WTC11 (cell line): ENCODE data around the gene RBMS1. TPM values are rescaled to one million over a fixed set of nuclear protein-coding genes. Genes with fewer than 3 reads are reported as not detected.

ENCODE experiments used
- ATAC-seq: fragments of 200-7000 bp; cut with Tn5 transposase; 2 replicates; pipeline ENCODE4 v1.10.0; 2021; ENCODE audit warnings: mild to moderate bottlenecking, moderate library complexity
- CTCF ChIA-PET: fragments of 300-600 bp; sonication (Branson Sonifier 250); formaldehyde crosslinking; loops from one replicate; lab custom pipeline; 2021; ENCODE audit warnings: antibody characterized with exemption; lab: Charles Lee
- POLR2A ChIA-PET: fragments of 350-600 bp; sonication (Branson Sonifier 250); formaldehyde crosslinking; loops from one replicate; lab custom pipeline; 2021; ENCODE audit warnings: antibody characterized with exemption; lab: Charles Lee
- DNase-seq: peaks from one replicate; pipeline ENCODE4 v3.0.0; 2021; ENCODE audit warnings: low spot score
- H3K27ac Mint-ChIP-seq: 2 replicates; pipeline ENCODE4 v1.8.0; 2021; ENCODE audit warnings: mixed read lengths
- H3K27me3 Mint-ChIP-seq: 2 replicates; pipeline ENCODE4 v1.8.0; 2021; ENCODE audit warnings: low read depth, mild to moderate bottlenecking, moderate library complexity, mixed read lengths
- H3K36me3 Mint-ChIP-seq: 2 replicates; pipeline ENCODE4 v1.8.0; 2021; ENCODE audit warnings: mixed read lengths
- H3K4me1 Mint-ChIP-seq: 2 replicates; pipeline ENCODE4 v1.8.0; 2022; ENCODE audit warnings: mixed read lengths
- H3K4me3 Mint-ChIP-seq: 2 replicates; pipeline ENCODE4 v1.8.0; 2021; ENCODE audit warnings: mild to moderate bottlenecking, moderate library complexity, mixed read lengths
- H3K9me3 Mint-ChIP-seq: 2 replicates; pipeline ENCODE4 v1.8.0; 2021; ENCODE audit warnings: mixed read lengths
- AFF4 ChIP-seq: sonication (generic); formaldehyde crosslinking; IDR thresholded peaks from 2 replicates; pipeline ENCODE4 v1.8.1; 2023; ENCODE audit warnings: mild to moderate bottlenecking, missing genetic modification reagents, borderline replicate concordance
- ARID4B ChIP-seq: sonication (generic); formaldehyde crosslinking; IDR thresholded peaks from 2 replicates; pipeline ENCODE4 v1.8.0; 2023; ENCODE audit warnings: missing genetic modification reagents, mild to moderate bottlenecking, borderline replicate concordance
- ATF2 ChIP-seq: sonication (generic); formaldehyde crosslinking; IDR thresholded peaks from 2 replicates; pipeline ENCODE4 v1.8.1; 2022; ENCODE audit warnings: low read depth, missing genetic modification reagents, borderline replicate concordance
- CREM ChIP-seq: sonication (generic); formaldehyde crosslinking; IDR thresholded peaks from 2 replicates; pipeline ENCODE4 v1.8.1; 2022; ENCODE audit warnings: mild to moderate bottlenecking, missing genetic modification reagents, moderate library complexity
- FOXJ3 ChIP-seq: sonication (generic); formaldehyde crosslinking; IDR thresholded peaks from 2 replicates; pipeline ENCODE4 v1.9.0; 2021; ENCODE audit warnings: missing genetic modification reagents, mild to moderate bottlenecking, borderline replicate concordance
- FOXP1 ChIP-seq: sonication (generic); formaldehyde crosslinking; IDR thresholded peaks from 2 replicates; pipeline ENCODE4 v1.8.0; 2022; ENCODE audit warnings: missing genetic modification reagents, mild to moderate bottlenecking, moderate library complexity, borderline replicate concordance
- JUN ChIP-seq: sonication (generic); formaldehyde crosslinking; IDR thresholded peaks from 2 replicates; pipeline ENCODE4 v1.8.0; 2023; ENCODE audit warnings: mild to moderate bottlenecking, missing genetic modification reagents
- NFATC4 ChIP-seq: fragments of 250-450 bp; sonication (Bioruptor Pico); IDR thresholded peaks from 2 replicates; pipeline ENCODE4 v1.9.0; 2021; ENCODE audit warnings: mild to moderate bottlenecking
- RORB ChIP-seq: fragments of 250-450 bp; sonication (Bioruptor Pico); IDR thresholded peaks from 2 replicates; pipeline ENCODE4 v1.9.0; 2021; ENCODE audit warnings: mild to moderate bottlenecking
- SMAD4 ChIP-seq: sonication (generic); formaldehyde crosslinking; IDR thresholded peaks from 2 replicates; pipeline ENCODE4 v1.8.0; 2022; ENCODE audit warnings: mild to moderate bottlenecking, missing genetic modification reagents
- SP1 ChIP-seq: sonication (generic); formaldehyde crosslinking; conservative IDR thresholded peaks from 2 replicates; pipeline ENCODE4 v1.8.1; 2022; ENCODE audit warnings: missing genetic modification reagents
- TCF7 ChIP-seq: sonication (generic); formaldehyde crosslinking; IDR thresholded peaks from 2 replicates; pipeline ENCODE4 v1.8.0; 2022; ENCODE audit warnings: mild to moderate bottlenecking, low read depth, missing genetic modification reagents, moderate library complexity
- ZNF396 ChIP-seq: fragments of 250-450 bp; sonication (Bioruptor Pico); IDR thresholded peaks from 2 replicates; pipeline ENCODE4 v1.8.0; 2021; ENCODE audit warnings: mild to moderate bottlenecking, moderate library complexity, borderline replicate concordance
- ZNF423 ChIP-seq: fragments of 250-450 bp; sonication (Bioruptor Pico); IDR thresholded peaks from 2 replicates; pipeline ENCODE4 v2.1.2; 2022; ENCODE audit warnings: mild to moderate bottlenecking, moderate library complexity
- ZNF512 ChIP-seq: sonication (generic); formaldehyde crosslinking; IDR thresholded peaks from 2 replicates; pipeline ENCODE4 v1.8.1; 2022; ENCODE audit warnings: missing genetic modification reagents, borderline replicate concordance
- ZNF532 ChIP-seq: fragments of 250-450 bp; sonication (Bioruptor Pico); IDR thresholded peaks from 2 replicates; pipeline ENCODE4 v1.9.0; 2021; ENCODE audit warnings: mild to moderate bottlenecking, borderline replicate concordance
- total RNA-seq: library from RNA; stranded (reverse); gene quantifications from 3 replicates; pipeline ENCODE4 v1.2.3, GENCODE V29; 2021

RBMS1 gene
- total RNA-seq, 1 experiment from 2014 or later: 56.3 TPM

- TF ChIP-seq AFF4: no peak
- no peak for TF ChIP-seq RORB (CRISPR knock-in tag)
Measured at GRCh38 chr2:160289831-160290230, 203.8 kb downstream of the RBMS1 start (continued).

- H3K36me3 Mint-ChIP-seq: peaks cover 13% of the 10 kb centered on the region
Measured at GRCh38 chr2:160289126-160289525, 204.5 kb downstream of the RBMS1 start.

GRCh38 chr2:160288324-160288723 is 205.3 kb downstream of the RBMS1 start:
- ATAC-seq (no peak), DNase-seq (no peak)
- POLR2A ChIA-PET: no interaction called here
- CTCF ChIA-PET: no interaction called here
- H3K4me3 Mint-ChIP-seq: no peak overlapping the region
- peaks cover 15% of the 10 kb centered on the region for H3K36me3 Mint-ChIP-seq
- H3K27me3 Mint-ChIP-seq: no peaks in the 10 kb centered on the region
- H3K9me3 Mint-ChIP-seq: no peaks in the 10 kb centered on the region
- H3K27ac Mint-ChIP-seq: no peak overlapping the region
- H3K4me1 Mint-ChIP-seq: peaks cover 8% of the 10 kb centered on the region; the same call in 1 of the 2 replicates
- TF ChIP-seq ZNF532 (CRISPR knock-in tag) (no peak), ARID4B (CRISPR knock-in tag) (no peak), SMAD4 (no peak), NFATC4 (CRISPR knock-in tag) (no peak), CREM (no peak), FOXP1 (CRISPR knock-in tag) (no peak), ZNF396 (CRISPR knock-in tag) (no peak), ZNF423 (CRISPR knock-in tag) (no peak)

More at GRCh38 chr2:160289126-160289525, 204.5 kb downstream of the RBMS1 start:
- Mint-ChIP-seq H3K4me1 (peaks cover 8% of the 10 kb centered on the region; the same call in 1 of the 2 replicates), H3K27me3 (no peaks in the 10 kb centered on the region), H3K27ac (no peak overlapping the region), H3K9me3 (no peaks in the 10 kb centered on the region), H3K4me3 (no peak overlapping the region)
- TF ChIP-seq JUN: no peak
- TF ChIP-seq ZNF512 (CRISPR knock-in tag): no peak
- no peak for TF ChIP-seq FOXJ3 (CRISPR knock-in tag)
- TF ChIP-seq ATF2: no peak
- TF ChIP-seq RORB (CRISPR knock-in tag): no peak
- no peak for TF ChIP-seq TCF7
- TF ChIP-seq SP1 (CRISPR knock-in tag): no peak
- POLR2A ChIA-PET: interaction anchor here (0.6 kb wide), 1 partner anchor 13 kb away, joined by 3 read pairs; no protein-coding TSS in a partner anchor
- ATAC-seq (no peak), DNase-seq (no peak)
- CTCF ChIA-PET: interaction anchor here (0.8 kb wide), 2 partner anchors 10 to 38 kb away, joined by 3 read pairs; no protein-coding TSS in a partner anchor
